ENCODE data around the gene AKAP13. TPM values are rescaled to one million over a fixed set of nuclear protein-coding genes. Genes with fewer than 3 reads are reported as not detected.
A peak's percentile ranks its signal among the peaks of the same experiment; 100 is the strongest.

Gene AKAP13
- total RNA-seq, 1 donor from 2014 or later: 196 TPM

GRCh38 chr15:85496551-85497171, 116.3 kb downstream of the AKAP13 start:
- DNase-seq (ENCODE audit: low spot score): no peak

- no peak for DNase-seq (ENCODE audit: low spot score)
Observed at GRCh38 chr15:85497172-85497569, 116.8 kb downstream of the AKAP13 start.

GRCh38 chr15:85498471-85498870, 118.1 kb downstream of the AKAP13 start:
- DNase-seq (ENCODE audit: low spot score): no peak

- no peak for DNase-seq (ENCODE audit: low spot score)
Observed at GRCh38 chr15:85499371-85499887, 119.0 kb downstream of the AKAP13 start.

- no peak for DNase-seq (ENCODE audit: low spot score)
Observed at GRCh38 chr15:85500060-85500708, 119.8 kb downstream of the AKAP13 start.

GRCh38 chr15:85500729-85501128, 120.3 kb downstream of the AKAP13 start:
- DNase-seq (ENCODE audit: low spot score): peak; percentile 27

GRCh38 chr15:85501574-85501973, 121.2 kb downstream of the AKAP13 start:
- DNase-seq (ENCODE audit: low spot score): no peak

GRCh38 chr15:85503151-85503799, 122.9 kb downstream of the AKAP13 start:
- no peak for DNase-seq (ENCODE audit: low spot score)

- DNase-seq (ENCODE audit: low spot score): peak; percentile 79
Observed at GRCh38 chr15:85504749-85505676, 124.6 kb downstream of the AKAP13 start.

- DNase-seq (ENCODE audit: low spot score): no peak
Observed at GRCh38 chr15:85507114-85507513, 126.7 kb downstream of the AKAP13 start.

GRCh38 chr15:85509973-85510372, 129.6 kb downstream of the AKAP13 start:
- no peak for DNase-seq (ENCODE audit: low spot score)

GRCh38 chr15:85514413-85514812, 134.0 kb downstream of the AKAP13 start:
- DNase-seq (ENCODE audit: low spot score): no peak

GRCh38 chr15:85515212-85515611, 134.8 kb downstream of the AKAP13 start:
- DNase-seq (ENCODE audit: low spot score): no peak

- no peak for DNase-seq (ENCODE audit: low spot score)
Observed at GRCh38 chr15:85517086-85517485, 136.7 kb downstream of the AKAP13 start.

- DNase-seq (ENCODE audit: low spot score): peak; percentile 45
Observed at GRCh38 chr15:85518979-85519761, 138.8 kb downstream of the AKAP13 start.

GRCh38 chr15:85520650-85521049, 140.2 kb downstream of the AKAP13 start:
- DNase-seq (ENCODE audit: low spot score): no peak

GRCh38 chr15:85523530-85523929, 143.1 kb downstream of the AKAP13 start:
- no peak for DNase-seq (ENCODE audit: low spot score)

- DNase-seq (ENCODE audit: low spot score): no peak
Observed at GRCh38 chr15:85525755-85526154, 145.4 kb downstream of the AKAP13 start.

- DNase-seq (ENCODE audit: low spot score): peak; percentile 48
Observed at GRCh38 chr15:85527895-85528294, 147.5 kb downstream of the AKAP13 start.

- no peak for DNase-seq (ENCODE audit: low spot score)
Observed at GRCh38 chr15:85530079-85530478, 149.7 kb downstream of the AKAP13 start.

GRCh38 chr15:85531083-85531482, 150.7 kb downstream of the AKAP13 start:
- peak; percentile 39 for DNase-seq (ENCODE audit: low spot score)

Measured in umbilical cord (tissue), 2 donors.